Measurements from ENCODE around the gene LRR1.
"Not testable (repeated sequence)": the region's sequence is repeated elsewhere in the genome, so short reads cannot be mapped to it uniquely, and the experiment has no call there.

The LRR1 gene

GRCh38 chr14:49579841-49580240 lies 18.9 kb upstream of the LRR1 start:
- no peak overlapping the region for H3K4me3 ChIP-seq (ENCODE audit: low read depth, low read length)
- in situ Hi-C loops (cut with HindIII; ENCODE audit: low sequenced_read_pairs), result no loop called here
- TF ChIP-seq CTCF (IDR thresholded peaks at IDR 0.05; ENCODE audit: low read depth, low read length, missing control alignments), result no peak
- DNase-seq (ENCODE audit: low read depth), result no peak

- no peak for TF ChIP-seq CTCF (IDR thresholded peaks at IDR 0.05; ENCODE audit: low read depth, low read length, missing control alignments)
- in situ Hi-C loops (cut with HindIII; ENCODE audit: low sequenced_read_pairs), result no loop called here
- H3K4me3 ChIP-seq (ENCODE audit: low read depth, low read length), result no peak overlapping the region
- no peak for DNase-seq (ENCODE audit: low read depth)
These were observed 17.3 kb upstream of the LRR1 start for GRCh38 chr14:49581209-49582112.

GRCh38 chr14:49582113-49582977 lies 16.4 kb upstream of the LRR1 start:
- no peak for DNase-seq (ENCODE audit: low read depth)
- no peak overlapping the region for H3K4me3 ChIP-seq (ENCODE audit: low read depth, low read length)
- TF ChIP-seq CTCF (IDR thresholded peaks at IDR 0.05; ENCODE audit: low read depth, low read length, missing control alignments), result no peak
- in situ Hi-C loops (cut with HindIII; ENCODE audit: low sequenced_read_pairs), result no loop called here

- H3K4me3 ChIP-seq (ENCODE audit: low read depth, low read length), result no peak overlapping the region
- DNase-seq (ENCODE audit: low read depth), result no peak
- TF ChIP-seq CTCF (IDR thresholded peaks at IDR 0.05; ENCODE audit: low read depth, low read length, missing control alignments), result no peak
- in situ Hi-C loops (cut with HindIII; ENCODE audit: low sequenced_read_pairs), result no loop called here
These were observed 15.1 kb upstream of the LRR1 start for GRCh38 chr14:49583629-49584028.

GRCh38 chr14:49584058-49584457 lies 14.7 kb upstream of the LRR1 start:
- no peak for DNase-seq (ENCODE audit: low read depth)
- in situ Hi-C loops (cut with HindIII; ENCODE audit: low sequenced_read_pairs), result no loop called here
- H3K4me3 ChIP-seq (ENCODE audit: low read depth, low read length), result peak overlapping the region; percentile 91
- TF ChIP-seq CTCF (IDR thresholded peaks at IDR 0.05; ENCODE audit: low read depth, low read length, missing control alignments), result no peak

- in situ Hi-C loops (cut with HindIII; ENCODE audit: low sequenced_read_pairs); DNase-seq (ENCODE audit: low read depth): not testable (repeated sequence)
These were observed 13.6 kb upstream of the LRR1 start for GRCh38 chr14:49584981-49585640.

More at GRCh38 chr14:49584981-49585640, 13.6 kb upstream of the LRR1 start:
- peak overlapping the region; percentile 91 for H3K4me3 ChIP-seq (ENCODE audit: low read depth, low read length)

All from astrocyte of the cerebellum (primary cell).